ENCODE measurements around the gene ITPKB. TPM values are rescaled to one million over a fixed set of nuclear protein-coding genes. Genes with fewer than 3 reads are reported as not detected.
"Not testable (repeated sequence)": the region's sequence is repeated elsewhere in the genome, so short reads cannot be mapped to it uniquely, and the experiment has no call there.

ITPKB gene
- total and polyA plus RNA-seq, 9 donors: 11.3 to 43.2 (median 20.1) TPM

- DNase-seq: peak in 1 of 5 donors; percentile 11
- TF ChIP-seq CTCF (IDR thresholded peaks at IDR 0.05): no peak
- no peak for TF ChIP-seq EP300 (IDR thresholded peaks at IDR 0.05)
- no peak for TF ChIP-seq POLR2A (IDR thresholded peaks at IDR 0.05)
- intact Hi-C loops (cut with DNase I): loop anchor here in 2 of 4 donors (10.0 kb wide), 1 partner anchor 191 kb away; no protein-coding TSS in a partner anchor
- H3K36me3 ChIP-seq: no peaks in the 10 kb centered on the region
- no peaks in the 10 kb centered on the region for H3K4me1 ChIP-seq (ENCODE audit: insufficient read depth)
- no peak overlapping the region for H3K4me3 ChIP-seq
- no peak overlapping the region for H3K27ac ChIP-seq
- no peaks in the 10 kb centered on the region for H3K27me3 ChIP-seq
- H3K9me3 ChIP-seq: peaks cover 0 to 2% of the 10 kb centered on the region in 2 donors
- 82 to 86% (median 83%) methylated on average over 9 of the region's 9 CpGs for WGBS, 3 donors
These were observed 123.2 kb downstream of the ITPKB start for GRCh38 chr1:226615876-226616275.

- not testable (repeated sequence) for H3K27ac ChIP-seq; H3K4me3 ChIP-seq; H3K36me3 ChIP-seq; H3K27me3 ChIP-seq; DNase-seq; H3K9me3 ChIP-seq; H3K4me1 ChIP-seq (ENCODE audit: insufficient read depth)
- 70 to 79% (median 73%) methylated on average over 6 of the region's 6 CpGs for WGBS, 3 donors
- intact Hi-C loops (cut with DNase I): loop anchor here in 3 of 4 donors (5.0 to 10.0 kb wide), 2 partner anchors 65 to 187 kb away; partner anchors contain the start of gene STUM (in 1 of the 3)
These were observed 127.1 kb downstream of the ITPKB start for GRCh38 chr1:226611980-226612379.

- peak in 2 of 5 donors; percentile 1 to 21 for DNase-seq
- intact Hi-C loops (cut with DNase I): loop anchor here in 3 of 4 donors (5.0 to 10.0 kb wide), 2 partner anchors 64 to 186 kb away; partner anchors contain the start of gene STUM (in 1 of the 3)
- Histone ChIP-seq H3K9me3 (peaks cover 0 to 2% of the 10 kb centered on the region in 2 donors), H3K27me3 (no peaks in the 10 kb centered on the region), H3K27ac (no peak overlapping the region), H3K4me1 (ENCODE audit: insufficient read depth) (no peaks in the 10 kb centered on the region), H3K4me3 (no peak overlapping the region), H3K36me3 (no peaks in the 10 kb centered on the region)
- TF ChIP-seq CTCF (IDR thresholded peaks at IDR 0.05): no peak
- TF ChIP-seq EP300 (IDR thresholded peaks at IDR 0.05): no peak
- no peak for TF ChIP-seq POLR2A (IDR thresholded peaks at IDR 0.05)
- 66 to 74% (median 66%) methylated on average over 8 of the region's 8 CpGs for WGBS, 3 donors
These were observed 127.8 kb downstream of the ITPKB start for GRCh38 chr1:226611301-226611700.

GRCh38 chr1:226610671-226611070 lies 128.4 kb downstream of the ITPKB start:
- intact Hi-C loops (cut with DNase I): loop anchor here in 3 of 4 donors (5.0 to 10.0 kb wide), 2 partner anchors 63 to 186 kb away; partner anchors contain the start of gene STUM (in 1 of the 3)
- TF ChIP-seq EP300 (IDR thresholded peaks at IDR 0.05) (no peak), CTCF (IDR thresholded peaks at IDR 0.05) (no peak), POLR2A (IDR thresholded peaks at IDR 0.05) (no peak)
- Histone ChIP-seq H3K27ac (no peak overlapping the region), H3K4me1 (ENCODE audit: insufficient read depth) (no peaks in the 10 kb centered on the region), H3K9me3 (no peaks in the 10 kb centered on the region), H3K27me3 (no peaks in the 10 kb centered on the region), H3K4me3 (no peak overlapping the region), H3K36me3 (no peaks in the 10 kb centered on the region)
- 87 to 92% (median 87%) methylated on average over 7 of the region's 7 CpGs for WGBS, 3 donors
- peak in 2 of 5 donors; percentile 9 to 17 for DNase-seq

- H3K4me1 ChIP-seq (ENCODE audit: insufficient read depth): peaks cover 3% of the 10 kb centered on the region
- WGBS, 3 donors: 80 to 90% (median 81%) methylated on average over 11 of the region's 11 CpGs
- no peak for TF ChIP-seq POLR2A (IDR thresholded peaks at IDR 0.05)
- TF ChIP-seq EP300 (IDR thresholded peaks at IDR 0.05): no peak
- no peak for TF ChIP-seq CTCF (IDR thresholded peaks at IDR 0.05)
- H3K27me3 ChIP-seq: no peaks in the 10 kb centered on the region
- DNase-seq: peak in 2 of 5 donors; percentile 10 to 25
- no peaks in the 10 kb centered on the region for H3K9me3 ChIP-seq
- H3K4me3 ChIP-seq: no peak overlapping the region
- intact Hi-C loops (cut with DNase I): loop anchor here in 3 of 4 donors (5.0 to 10.0 kb wide), 2 partner anchors 63 to 185 kb away; partner anchors contain the start of gene STUM (in 3 of the 3)
- no peaks in the 10 kb centered on the region for H3K36me3 ChIP-seq
- H3K27ac ChIP-seq: no peak overlapping the region
These were observed 129.1 kb downstream of the ITPKB start for GRCh38 chr1:226609836-226610455.

All from ovary (tissue), 9 donors.